HG02588 (cell line): ENCODE data around the gene RAD18.

ENCODE experiments used
- ATAC-seq: cut with Tn5 transposase; IDR thresholded peaks from one replicate; pipeline ENCODE4 v1.9.1; 2021; ENCODE audit warnings: mild to moderate bottlenecking, moderate library complexity; ENCODE audit not compliant: unreplicated experiment

The RAD18 gene

GRCh38 chr3:8903191-8903590, 60.1 kb downstream of the RAD18 start:
- no peak for ATAC-seq

GRCh38 chr3:8900869-8901268, 62.4 kb downstream of the RAD18 start:
- ATAC-seq = no peak

GRCh38 chr3:8899876-8900460, 63.3 kb downstream of the RAD18 start:
- no peak for ATAC-seq

- ATAC-seq = no peak
These were observed 67.4 kb downstream of the RAD18 start for GRCh38 chr3:8895829-8896228.

GRCh38 chr3:8893001-8893400, 70.3 kb downstream of the RAD18 start:
- no peak for ATAC-seq

- no peak for ATAC-seq
These were observed 71.5 kb downstream of the RAD18 start for GRCh38 chr3:8891774-8892173.

GRCh38 chr3:8891303-8891702, 72.0 kb downstream of the RAD18 start:
- no peak for ATAC-seq

GRCh38 chr3:8888301-8888915, 74.9 kb downstream of the RAD18 start:
- ATAC-seq = no peak

GRCh38 chr3:8887435-8888300, 75.6 kb downstream of the RAD18 start:
- no peak for ATAC-seq

GRCh38 chr3:8886546-8886945, 76.7 kb downstream of the RAD18 start:
- no peak for ATAC-seq

GRCh38 chr3:8885536-8886316, 77.5 kb downstream of the RAD18 start:
- no peak for ATAC-seq

GRCh38 chr3:8884630-8885290, 78.5 kb downstream of the RAD18 start:
- ATAC-seq = no peak

GRCh38 chr3:8882642-8883041, 80.6 kb downstream of the RAD18 start:
- ATAC-seq = peak; percentile 37

- ATAC-seq = peak; percentile 51
These were observed 81.1 kb downstream of the RAD18 start for GRCh38 chr3:8882171-8882593.

- no peak for ATAC-seq
These were observed 83.8 kb downstream of the RAD18 start for GRCh38 chr3:8879347-8879944.

- ATAC-seq = no peak
These were observed 87.4 kb downstream of the RAD18 start for GRCh38 chr3:8875836-8876235.

- ATAC-seq = no peak
These were observed 89.5 kb downstream of the RAD18 start for GRCh38 chr3:8873740-8874139.

GRCh38 chr3:8872261-8872660, 91.0 kb downstream of the RAD18 start:
- ATAC-seq = no peak

- ATAC-seq = no peak
These were observed 92.0 kb downstream of the RAD18 start for GRCh38 chr3:8871306-8871705.

GRCh38 chr3:8870134-8870533, 93.1 kb downstream of the RAD18 start:
- ATAC-seq = no peak
